Kidney tubule cell (primary cell): ENCODE results near the gene CIB1.
"Not testable (repeated sequence)": the region's sequence is repeated elsewhere in the genome, so short reads cannot be mapped to it uniquely, and the experiment has no call there.

Experiments
- DNase-seq: peaks from one replicate; pipeline ENCODE4 v3.0.0-alpha.2; 2018; ENCODE audit warnings: low spot score

CIB1 gene

GRCh38 chr15:90192961-90193786 is 40.6 kb downstream of the CIB1 start:
- DNase-seq, result no peak

- peak; percentile 89 for DNase-seq
These were observed 41.8 kb downstream of the CIB1 start for GRCh38 chr15:90191794-90192509.

- DNase-seq, result no peak
These were observed 42.4 kb downstream of the CIB1 start for GRCh38 chr15:90191344-90191687.

GRCh38 chr15:90190606-90191343 is 43.0 kb downstream of the CIB1 start:
- peak; percentile 72 for DNase-seq

- DNase-seq, result no peak
These were observed 43.8 kb downstream of the CIB1 start for GRCh38 chr15:90189781-90190467.

- no peak for DNase-seq
These were observed 44.6 kb downstream of the CIB1 start for GRCh38 chr15:90188914-90189748.

GRCh38 chr15:90188065-90188464 is 45.7 kb downstream of the CIB1 start:
- DNase-seq, result not testable (repeated sequence)

- no peak for DNase-seq
These were observed 46.4 kb downstream of the CIB1 start for GRCh38 chr15:90187257-90187868.

- DNase-seq, result peak; percentile 81
These were observed 48.7 kb downstream of the CIB1 start for GRCh38 chr15:90184786-90185704.

GRCh38 chr15:90184119-90184785 is 49.5 kb downstream of the CIB1 start:
- peak; percentile 88 for DNase-seq

- no peak for DNase-seq
These were observed 52.0 kb downstream of the CIB1 start for GRCh38 chr15:90181776-90182175.
